ENCODE data around the gene KLHDC9. TPM values are rescaled to one million over a fixed set of nuclear protein-coding genes. Genes with fewer than 3 reads are reported as not detected.
"Not testable (repeated sequence)": the region's sequence is repeated elsewhere in the genome, so short reads cannot be mapped to it uniquely, and the experiment has no call there.

Gene KLHDC9
- total RNA-seq, 1 donor from 2014 or later = 6.5 TPM

- TF ChIP-seq CTCF (conservative IDR thresholded peaks at IDR 0.05; ENCODE audit: low read depth, low read length) = no peak
- H3K4me3 ChIP-seq (ENCODE audit: low read depth, low read length) = no peak overlapping the region
- no peak for DNase-seq (ENCODE audit: low read depth)
Measured at GRCh38 chr1:161059293-161059692, 38.9 kb upstream of the KLHDC9 start.

- TF ChIP-seq CTCF (conservative IDR thresholded peaks at IDR 0.05; ENCODE audit: low read depth, low read length) = no peak
- no peak overlapping the region for H3K4me3 ChIP-seq (ENCODE audit: low read depth, low read length)
- DNase-seq (ENCODE audit: low read depth) = no peak
Measured at GRCh38 chr1:161061419-161061818, 36.7 kb upstream of the KLHDC9 start.

GRCh38 chr1:161063936-161064335 lies 34.2 kb upstream of the KLHDC9 start:
- not testable (repeated sequence) for H3K4me3 ChIP-seq (ENCODE audit: low read depth, low read length); DNase-seq (ENCODE audit: low read depth)

GRCh38 chr1:161065681-161066080 lies 32.5 kb upstream of the KLHDC9 start:
- not testable (repeated sequence) for DNase-seq (ENCODE audit: low read depth); H3K4me3 ChIP-seq (ENCODE audit: low read depth, low read length)

- no peak for TF ChIP-seq CTCF (conservative IDR thresholded peaks at IDR 0.05; ENCODE audit: low read depth, low read length)
- no peak overlapping the region for H3K4me3 ChIP-seq (ENCODE audit: low read depth, low read length)
Measured at GRCh38 chr1:161066694-161067093, 31.5 kb upstream of the KLHDC9 start.

GRCh38 chr1:161068306-161069234 lies 29.6 kb upstream of the KLHDC9 start:
- no peak for DNase-seq (ENCODE audit: low read depth)
- no peak overlapping the region for H3K4me3 ChIP-seq (ENCODE audit: low read depth, low read length)
- no peak for TF ChIP-seq CTCF (conservative IDR thresholded peaks at IDR 0.05; ENCODE audit: low read depth, low read length)

More at GRCh38 chr1:161066694-161067093, 31.5 kb upstream of the KLHDC9 start:
- DNase-seq (ENCODE audit: low read depth) = no peak

GRCh38 chr1:161069241-161069640 lies 28.9 kb upstream of the KLHDC9 start:
- DNase-seq (ENCODE audit: low read depth) = no peak
- no peak for TF ChIP-seq CTCF (conservative IDR thresholded peaks at IDR 0.05; ENCODE audit: low read depth, low read length)
- H3K4me3 ChIP-seq (ENCODE audit: low read depth, low read length) = no peak overlapping the region

GRCh38 chr1:161069731-161070270 lies 28.4 kb upstream of the KLHDC9 start, which contains the start of gene ARHGAP30:
TSS of gene ARHGAP30 (minus strand) at chr1:161069891. CDS start at chr1:161069624, 267 bp downstream.
- DNase-seq (ENCODE audit: low read depth) = no peak
- TF ChIP-seq CTCF (conservative IDR thresholded peaks at IDR 0.05; ENCODE audit: low read depth, low read length) = no peak
- H3K4me3 ChIP-seq (ENCODE audit: low read depth, low read length) = no peak within 1 kb of the TSS
